Choroid plexus epithelial cell (primary cell): ENCODE data around the gene TFR2.
A peak's percentile ranks its signal among the peaks of the same experiment; 100 is the strongest.

Experiments used
- DNase-seq: peaks from one replicate; pipeline ENCODE4 v3.0.0-alpha.2; 2010; ENCODE audit warnings: low read depth
- H3K4me3 ChIP-seq: 2 replicates; pipeline ENCODE4 v1.5.1; 2011; ENCODE audit warnings: low read depth, mild to moderate bottlenecking, control low read depth, low read length, moderate library complexity
- TF ChIP-seq, protein P1 (sequence below): conservative IDR thresholded peaks from 2 replicates; pipeline ENCODE4 v1.5.1; 2011; ENCODE audit warnings: low read depth, mild to moderate bottlenecking, control low read depth, inconsistent platforms, low read length, moderate library complexity

The TFR2 gene

DNA sequence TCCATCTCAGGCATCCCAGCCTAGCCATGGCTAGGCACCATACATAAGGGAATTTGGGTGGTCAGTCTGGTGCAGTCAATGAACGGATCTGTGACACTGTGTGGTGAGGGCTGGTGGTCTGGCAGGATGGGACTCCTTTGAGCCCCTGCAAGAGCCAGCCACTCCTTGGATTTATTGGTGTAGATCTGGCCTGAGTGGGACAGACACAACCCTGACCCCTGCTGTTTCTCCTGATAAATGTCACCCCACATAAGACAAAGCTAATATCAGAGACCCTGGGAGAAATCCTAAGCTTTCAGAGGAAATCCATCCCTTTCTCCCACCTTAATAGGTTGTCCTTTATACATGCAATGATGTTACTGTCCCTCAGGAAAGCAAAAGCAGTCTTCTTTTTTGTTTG is 52.9 kb downstream of the TFR2 start:
- DNase-seq: no peak
- TF ChIP-seq, protein P1, sequence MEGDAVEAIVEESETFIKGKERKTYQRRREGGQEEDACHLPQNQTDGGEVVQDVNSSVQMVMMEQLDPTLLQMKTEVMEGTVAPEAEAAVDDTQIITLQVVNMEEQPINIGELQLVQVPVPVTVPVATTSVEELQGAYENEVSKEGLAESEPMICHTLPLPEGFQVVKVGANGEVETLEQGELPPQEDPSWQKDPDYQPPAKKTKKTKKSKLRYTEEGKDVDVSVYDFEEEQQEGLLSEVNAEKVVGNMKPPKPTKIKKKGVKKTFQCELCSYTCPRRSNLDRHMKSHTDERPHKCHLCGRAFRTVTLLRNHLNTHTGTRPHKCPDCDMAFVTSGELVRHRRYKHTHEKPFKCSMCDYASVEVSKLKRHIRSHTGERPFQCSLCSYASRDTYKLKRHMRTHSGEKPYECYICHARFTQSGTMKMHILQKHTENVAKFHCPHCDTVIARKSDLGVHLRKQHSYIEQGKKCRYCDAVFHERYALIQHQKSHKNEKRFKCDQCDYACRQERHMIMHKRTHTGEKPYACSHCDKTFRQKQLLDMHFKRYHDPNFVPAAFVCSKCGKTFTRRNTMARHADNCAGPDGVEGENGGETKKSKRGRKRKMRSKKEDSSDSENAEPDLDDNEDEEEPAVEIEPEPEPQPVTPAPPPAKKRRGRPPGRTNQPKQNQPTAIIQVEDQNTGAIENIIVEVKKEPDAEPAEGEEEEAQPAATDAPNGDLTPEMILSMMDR: peak; percentile 25
- no peak overlapping the region for H3K4me3 ChIP-seq

DNA sequence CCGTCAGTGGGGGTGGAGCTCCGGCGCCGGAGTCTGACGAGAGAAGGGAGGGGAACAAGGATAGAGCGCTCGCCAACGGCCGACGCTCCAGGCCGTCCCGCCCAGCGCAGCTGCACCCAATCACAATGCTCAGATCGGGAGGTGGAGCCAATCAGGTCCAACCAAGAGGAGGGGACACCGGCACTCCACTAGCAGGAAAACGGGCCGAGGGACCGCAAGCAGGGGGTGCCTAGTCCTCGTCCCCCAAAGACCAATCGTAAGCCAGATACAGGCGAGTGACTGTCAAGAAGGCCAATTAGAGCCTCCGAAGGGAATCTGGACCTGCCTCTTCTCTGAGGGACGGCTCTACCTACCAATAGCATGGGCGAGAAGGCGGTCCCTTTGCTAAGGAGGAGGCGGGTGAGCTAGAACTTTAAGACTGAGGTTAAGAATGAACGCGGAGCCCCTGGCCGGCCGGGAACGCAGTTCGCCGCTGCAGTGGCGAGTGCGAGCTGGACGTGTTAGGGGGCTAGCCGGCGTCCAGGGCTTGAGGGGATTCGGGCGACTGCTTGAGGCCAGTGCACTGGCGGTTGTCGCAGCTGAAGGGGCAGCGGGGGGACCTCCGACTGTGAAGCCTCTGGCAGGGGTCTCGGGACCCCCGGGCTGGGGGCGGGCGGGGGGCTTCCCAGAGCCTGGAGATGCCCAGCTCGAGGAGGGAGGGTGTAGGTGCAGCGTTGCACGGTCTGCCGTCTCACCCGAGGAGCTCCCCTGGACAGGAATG is 54.9 kb downstream of the TFR2 start, which contains the start of gene FBXO24:
FBXO24 (plus strand) TSS at position 63 of the 760 bp plus-strand sequence; CDS start at position 361, 298 bp downstream.
- DNase-seq: peak; percentile 100
- peak within 1 kb of the TSS; percentile 95 for H3K4me3 ChIP-seq
- TF ChIP-seq, protein P1: no peak

- peak within 1 kb of the TSS; percentile 95 for H3K4me3 ChIP-seq
- TF ChIP-seq, protein P1: no peak
- DNase-seq: peak; percentile 32
These were observed 55.7 kb downstream of the TFR2 start, which contains the start of gene LRCH4 for GRCh38 chr7:100585511-100586265. Gene LRCH4, minus strand, starts transcription at chr7:100586129. Its CDS starts 29 bp downstream, at chr7:100586100.

DNA sequence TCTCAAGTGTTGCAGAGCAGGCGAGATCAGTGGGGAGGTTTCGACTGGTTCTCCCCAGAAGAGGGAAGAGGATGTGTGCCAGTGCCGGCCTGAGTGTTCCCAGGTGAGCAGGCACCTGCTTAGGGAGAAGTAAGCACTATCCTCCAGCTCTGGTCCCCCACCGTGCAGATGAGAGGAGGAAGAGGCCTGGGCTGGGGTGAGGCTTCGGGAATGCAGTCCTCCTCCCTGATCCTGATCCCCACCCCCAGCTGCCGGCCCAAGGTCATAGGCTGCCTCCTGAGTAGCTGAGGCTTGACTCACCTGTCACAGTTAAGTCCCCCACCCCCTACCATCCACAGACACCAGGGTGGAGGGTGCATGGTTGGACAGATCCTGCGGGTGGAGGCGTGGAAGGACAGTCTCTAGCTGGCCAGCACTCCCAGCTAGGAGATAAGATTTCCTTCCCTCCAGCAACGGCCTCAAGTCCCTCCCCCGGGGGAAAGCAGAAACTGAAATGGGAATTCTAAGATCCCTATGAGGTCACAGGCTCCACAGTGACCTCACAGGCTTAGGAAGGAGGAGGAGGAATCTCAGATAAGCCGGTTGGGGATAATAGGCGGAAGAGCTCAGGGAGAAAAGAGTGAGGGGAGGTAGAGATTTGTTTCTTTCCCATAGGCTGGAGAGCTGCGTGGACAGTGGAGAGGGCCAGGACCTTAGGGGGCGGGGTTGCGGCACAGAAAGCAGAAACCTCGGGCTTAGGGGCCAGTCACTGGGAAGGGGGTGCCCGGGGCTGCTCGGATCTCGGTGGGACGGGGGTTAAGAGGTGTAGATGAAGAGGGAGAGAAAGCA is 56.5 kb downstream of the TFR2 start:
- DNase-seq: peak; percentile 68
- TF ChIP-seq, protein P1: no peak
- H3K4me3 ChIP-seq: peak overlapping the region; percentile 95

GRCh38 chr7:100584054-100584682 is 57.2 kb downstream of the TFR2 start:
- H3K4me3 ChIP-seq: peak overlapping the region; percentile 95
- TF ChIP-seq, protein P1: no peak
- peak; percentile 43 for DNase-seq
